ENCODE data around the gene TIMM10B.

Gene TIMM10B

DNA sequence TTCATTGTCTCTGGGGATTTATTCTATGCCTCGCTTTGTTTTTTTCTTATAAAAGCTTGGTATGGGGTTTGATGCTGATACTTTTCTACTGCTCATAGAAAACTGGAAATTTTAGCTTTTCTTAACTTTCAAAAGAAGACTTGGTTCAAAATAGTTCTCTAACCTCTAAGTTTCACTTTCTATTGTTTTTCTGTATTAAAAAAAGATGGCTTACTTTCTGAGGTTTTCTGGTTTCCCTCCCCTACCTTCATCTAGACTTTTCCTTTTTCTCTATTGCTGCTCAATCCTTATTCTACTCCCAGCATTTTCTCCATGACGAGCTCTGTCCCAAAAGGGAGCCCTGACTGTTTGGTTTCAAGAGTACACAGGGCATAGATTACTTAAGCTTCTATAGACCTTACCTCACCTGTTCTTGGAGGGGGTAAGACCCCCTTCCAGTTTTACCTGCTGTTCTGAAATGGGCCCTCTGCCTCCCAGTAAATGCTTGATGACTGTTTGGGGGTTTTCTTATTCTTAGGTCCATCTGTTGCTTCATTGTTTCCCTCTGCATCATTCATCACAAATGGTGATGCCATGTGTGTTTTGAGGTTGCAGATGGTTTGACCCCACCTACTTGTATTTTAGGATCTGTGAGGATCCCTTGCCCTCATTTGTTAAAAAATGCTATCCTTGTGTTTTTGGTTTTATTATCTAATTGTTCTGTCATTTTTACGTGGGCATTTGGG lies 45.3 kb downstream of the TIMM10B start:
- TF ChIP-seq, protein P1, sequence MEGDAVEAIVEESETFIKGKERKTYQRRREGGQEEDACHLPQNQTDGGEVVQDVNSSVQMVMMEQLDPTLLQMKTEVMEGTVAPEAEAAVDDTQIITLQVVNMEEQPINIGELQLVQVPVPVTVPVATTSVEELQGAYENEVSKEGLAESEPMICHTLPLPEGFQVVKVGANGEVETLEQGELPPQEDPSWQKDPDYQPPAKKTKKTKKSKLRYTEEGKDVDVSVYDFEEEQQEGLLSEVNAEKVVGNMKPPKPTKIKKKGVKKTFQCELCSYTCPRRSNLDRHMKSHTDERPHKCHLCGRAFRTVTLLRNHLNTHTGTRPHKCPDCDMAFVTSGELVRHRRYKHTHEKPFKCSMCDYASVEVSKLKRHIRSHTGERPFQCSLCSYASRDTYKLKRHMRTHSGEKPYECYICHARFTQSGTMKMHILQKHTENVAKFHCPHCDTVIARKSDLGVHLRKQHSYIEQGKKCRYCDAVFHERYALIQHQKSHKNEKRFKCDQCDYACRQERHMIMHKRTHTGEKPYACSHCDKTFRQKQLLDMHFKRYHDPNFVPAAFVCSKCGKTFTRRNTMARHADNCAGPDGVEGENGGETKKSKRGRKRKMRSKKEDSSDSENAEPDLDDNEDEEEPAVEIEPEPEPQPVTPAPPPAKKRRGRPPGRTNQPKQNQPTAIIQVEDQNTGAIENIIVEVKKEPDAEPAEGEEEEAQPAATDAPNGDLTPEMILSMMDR (IDR thresholded peaks at IDR 0.05): no peak

DNA sequence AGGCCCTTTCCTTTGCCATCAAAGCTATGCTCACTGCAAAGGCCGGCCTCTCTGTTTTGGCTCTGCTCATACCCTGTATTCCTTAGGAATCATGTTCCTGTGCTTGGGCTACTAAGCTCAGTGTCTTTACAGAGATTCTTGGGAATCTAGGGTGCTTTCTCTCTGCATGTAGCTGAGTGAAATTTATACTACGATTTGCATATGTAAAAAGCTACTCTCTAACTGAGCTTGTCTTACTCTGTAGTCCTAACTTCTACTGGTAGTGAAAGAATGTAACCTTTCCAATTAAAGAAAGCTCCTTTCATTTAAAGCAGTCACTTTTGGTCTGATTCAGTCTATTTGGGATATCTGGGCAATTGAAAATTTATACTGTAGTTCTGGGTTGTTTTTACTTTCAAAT lies 48.0 kb downstream of the TIMM10B start:
- TF ChIP-seq, protein P1 (IDR thresholded peaks at IDR 0.05): no peak

DNA sequence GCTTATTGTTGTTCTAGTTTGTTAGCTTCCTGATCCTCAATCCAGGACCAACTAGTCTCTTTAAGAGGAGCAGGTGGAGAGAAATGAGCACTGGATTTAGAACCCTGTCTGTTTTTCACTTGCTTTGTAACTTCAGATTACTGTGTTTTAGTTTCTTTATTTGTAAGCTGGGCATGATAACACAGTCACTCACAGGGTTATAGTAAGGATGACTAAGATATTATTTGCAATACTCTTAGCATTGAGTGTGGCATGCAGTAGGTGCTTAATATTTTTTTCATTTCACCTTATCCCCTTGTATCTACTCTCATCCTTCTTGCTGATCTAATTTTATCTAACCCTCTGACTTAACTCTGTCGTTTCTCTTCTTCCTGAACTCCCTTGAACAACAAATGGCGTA lies 49.5 kb downstream of the TIMM10B start:
- TF ChIP-seq, protein P1 (IDR thresholded peaks at IDR 0.05): no peak

DNA sequence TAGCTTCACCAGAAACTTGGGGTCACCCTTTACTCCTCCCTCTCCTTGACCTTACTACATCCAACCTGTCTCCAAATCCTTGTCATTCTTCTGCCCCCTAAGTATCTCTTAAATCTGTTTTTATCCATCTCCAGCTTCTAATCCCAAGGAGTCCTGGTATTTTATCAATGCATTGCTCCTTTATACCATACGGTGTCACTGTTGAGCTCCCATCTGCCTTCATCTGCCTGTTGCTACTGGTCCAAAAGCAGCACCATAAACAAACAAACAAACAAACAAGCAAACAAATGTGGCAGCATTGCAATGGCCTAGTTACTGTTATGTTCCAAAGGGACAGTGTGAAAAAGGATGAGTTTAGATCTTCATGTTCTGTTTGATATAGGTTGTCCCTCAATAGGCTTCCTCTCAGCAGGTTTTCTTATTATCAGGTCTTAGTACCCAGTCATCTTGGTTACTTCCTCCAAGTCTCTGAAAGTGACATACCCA lies 50.0 kb downstream of the TIMM10B start:
- TF ChIP-seq, protein P1 (IDR thresholded peaks at IDR 0.05): peak; percentile 82
